ENCODE measurements around the gene CCR9. TPM values are rescaled to one million over a fixed set of nuclear protein-coding genes. Genes with fewer than 3 reads are reported as not detected.

CCR9 gene
- total and polyA plus RNA-seq, 2 experiments from 2014 or later, result not detected

- TF ChIP-seq ZNF462 (CRISPR knock-in tag; IDR thresholded peaks at IDR 0.05) (no peak), EZH2 (IDR thresholded peaks at IDR 0.05; ENCODE audit: low read depth, unreplicated experiment) (no peak), NANOG (IDR thresholded peaks at IDR 0.05; ENCODE audit: borderline replicate concordance) (no peak), ZNF331 (CRISPR knock-in tag; IDR thresholded peaks at IDR 0.05; ENCODE audit: low read depth) (no peak), CREB1 (CRISPR knock-in tag; IDR thresholded peaks at IDR 0.05; ENCODE audit: low read depth) (no peak), JUNB (IDR thresholded peaks at IDR 0.05; ENCODE audit: unreplicated experiment) (no peak), STAT1 (IDR thresholded peaks at IDR 0.05; ENCODE audit: unreplicated experiment) (no peak)
Observed at GRCh38 chr3:45914362-45915058, 28.2 kb downstream of the CCR9 start (continued).

DNA sequence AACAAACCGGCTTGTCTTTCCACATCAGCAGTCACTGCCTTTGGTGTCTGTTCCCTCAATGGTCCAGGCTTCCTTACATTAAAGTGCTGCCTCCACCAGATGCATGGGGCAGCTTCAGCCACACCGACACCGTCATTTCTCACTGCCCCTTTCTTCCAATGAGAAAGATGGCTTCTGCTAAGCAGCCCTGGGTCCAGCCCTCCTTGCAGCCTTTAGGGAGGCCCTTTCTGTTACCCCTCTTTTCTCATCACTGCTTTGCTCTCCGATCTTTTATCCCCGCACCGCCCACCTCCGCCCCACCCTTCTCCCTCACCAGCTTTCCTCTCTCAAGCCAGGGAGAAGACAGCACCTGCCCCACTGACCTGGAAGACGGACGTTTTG is 28.7 kb downstream of the CCR9 start:
- Mint-ChIP-seq H3K27ac (no peak overlapping the region), H3K4me3 (no peak overlapping the region), H3K9me3 (no peaks in the 10 kb centered on the region), H3K27me3 (ENCODE audit: insufficient read depth, low read depth, poor library complexity) (peaks cover 10% of the 10 kb centered on the region), H3K36me3 (ENCODE audit: low read depth) (no peaks in the 10 kb centered on the region), H3K4me1 (peaks cover 10% of the 10 kb centered on the region)
- Histone ChIP-seq H3K27ac (ENCODE audit: low read depth) (no peak overlapping the region), H3K4me1 (ENCODE audit: insufficient read depth) (no peaks in the 10 kb centered on the region), H3K9me2 (ENCODE audit: insufficient read depth) (no peaks in the 10 kb centered on the region), H3K36me3 (ENCODE audit: insufficient read depth) (no peaks in the 10 kb centered on the region), H3K27me3 (ENCODE audit: insufficient read depth) (no peaks in the 10 kb centered on the region), H3K79me2 (replicated peaks; ENCODE audit: insufficient read depth) (no peaks in the 10 kb centered on the region), H3F3A (replicated peaks; ENCODE audit: low read depth) (no peaks in the 10 kb centered on the region), H3K4me2 (no peak overlapping the region), H2AFZ (no peak overlapping the region), H4K20me1 (replicated peaks; ENCODE audit: insufficient read depth) (no peaks in the 10 kb centered on the region), H3K4me3 (no peak overlapping the region)
- no peak for DNase-seq (ENCODE audit: low spot score)
- TF ChIP-seq POLR2AphosphoS5 (IDR thresholded peaks at IDR 0.05; ENCODE audit: low read depth), result no peak
- no peak for TF ChIP-seq CREB1 (CRISPR knock-in tag; IDR thresholded peaks at IDR 0.05; ENCODE audit: low read depth)
- TF ChIP-seq, protein P1, sequence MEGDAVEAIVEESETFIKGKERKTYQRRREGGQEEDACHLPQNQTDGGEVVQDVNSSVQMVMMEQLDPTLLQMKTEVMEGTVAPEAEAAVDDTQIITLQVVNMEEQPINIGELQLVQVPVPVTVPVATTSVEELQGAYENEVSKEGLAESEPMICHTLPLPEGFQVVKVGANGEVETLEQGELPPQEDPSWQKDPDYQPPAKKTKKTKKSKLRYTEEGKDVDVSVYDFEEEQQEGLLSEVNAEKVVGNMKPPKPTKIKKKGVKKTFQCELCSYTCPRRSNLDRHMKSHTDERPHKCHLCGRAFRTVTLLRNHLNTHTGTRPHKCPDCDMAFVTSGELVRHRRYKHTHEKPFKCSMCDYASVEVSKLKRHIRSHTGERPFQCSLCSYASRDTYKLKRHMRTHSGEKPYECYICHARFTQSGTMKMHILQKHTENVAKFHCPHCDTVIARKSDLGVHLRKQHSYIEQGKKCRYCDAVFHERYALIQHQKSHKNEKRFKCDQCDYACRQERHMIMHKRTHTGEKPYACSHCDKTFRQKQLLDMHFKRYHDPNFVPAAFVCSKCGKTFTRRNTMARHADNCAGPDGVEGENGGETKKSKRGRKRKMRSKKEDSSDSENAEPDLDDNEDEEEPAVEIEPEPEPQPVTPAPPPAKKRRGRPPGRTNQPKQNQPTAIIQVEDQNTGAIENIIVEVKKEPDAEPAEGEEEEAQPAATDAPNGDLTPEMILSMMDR (conservative IDR thresholded peaks at IDR 0.05; ENCODE audit: low read depth in 2 of 2), result no peak
- TF ChIP-seq, protein P2, sequence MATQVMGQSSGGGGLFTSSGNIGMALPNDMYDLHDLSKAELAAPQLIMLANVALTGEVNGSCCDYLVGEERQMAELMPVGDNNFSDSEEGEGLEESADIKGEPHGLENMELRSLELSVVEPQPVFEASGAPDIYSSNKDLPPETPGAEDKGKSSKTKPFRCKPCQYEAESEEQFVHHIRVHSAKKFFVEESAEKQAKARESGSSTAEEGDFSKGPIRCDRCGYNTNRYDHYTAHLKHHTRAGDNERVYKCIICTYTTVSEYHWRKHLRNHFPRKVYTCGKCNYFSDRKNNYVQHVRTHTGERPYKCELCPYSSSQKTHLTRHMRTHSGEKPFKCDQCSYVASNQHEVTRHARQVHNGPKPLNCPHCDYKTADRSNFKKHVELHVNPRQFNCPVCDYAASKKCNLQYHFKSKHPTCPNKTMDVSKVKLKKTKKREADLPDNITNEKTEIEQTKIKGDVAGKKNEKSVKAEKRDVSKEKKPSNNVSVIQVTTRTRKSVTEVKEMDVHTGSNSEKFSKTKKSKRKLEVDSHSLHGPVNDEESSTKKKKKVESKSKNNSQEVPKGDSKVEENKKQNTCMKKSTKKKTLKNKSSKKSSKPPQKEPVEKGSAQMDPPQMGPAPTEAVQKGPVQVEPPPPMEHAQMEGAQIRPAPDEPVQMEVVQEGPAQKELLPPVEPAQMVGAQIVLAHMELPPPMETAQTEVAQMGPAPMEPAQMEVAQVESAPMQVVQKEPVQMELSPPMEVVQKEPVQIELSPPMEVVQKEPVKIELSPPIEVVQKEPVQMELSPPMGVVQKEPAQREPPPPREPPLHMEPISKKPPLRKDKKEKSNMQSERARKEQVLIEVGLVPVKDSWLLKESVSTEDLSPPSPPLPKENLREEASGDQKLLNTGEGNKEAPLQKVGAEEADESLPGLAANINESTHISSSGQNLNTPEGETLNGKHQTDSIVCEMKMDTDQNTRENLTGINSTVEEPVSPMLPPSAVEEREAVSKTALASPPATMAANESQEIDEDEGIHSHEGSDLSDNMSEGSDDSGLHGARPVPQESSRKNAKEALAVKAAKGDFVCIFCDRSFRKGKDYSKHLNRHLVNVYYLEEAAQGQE (IDR thresholded peaks at IDR 0.05; ENCODE audit: unreplicated experiment), result no peak
- TF ChIP-seq JUNB (IDR thresholded peaks at IDR 0.05; ENCODE audit: unreplicated experiment), result no peak
- TF ChIP-seq ZNF114 (CRISPR knock-in tag; IDR thresholded peaks at IDR 0.05), result no peak
- no peak for TF ChIP-seq NANOG (IDR thresholded peaks at IDR 0.05; ENCODE audit: borderline replicate concordance)
- TF ChIP-seq EZH2 (IDR thresholded peaks at IDR 0.05; ENCODE audit: low read depth, unreplicated experiment), result no peak
- no peak for ATAC-seq

All from GM23338 (cell line).